ENCODE data around the gene INPP5A.
"Not testable (repeated sequence)": the region's sequence is repeated elsewhere in the genome, so short reads cannot be mapped to it uniquely, and the experiment has no call there.

The INPP5A gene

DNA sequence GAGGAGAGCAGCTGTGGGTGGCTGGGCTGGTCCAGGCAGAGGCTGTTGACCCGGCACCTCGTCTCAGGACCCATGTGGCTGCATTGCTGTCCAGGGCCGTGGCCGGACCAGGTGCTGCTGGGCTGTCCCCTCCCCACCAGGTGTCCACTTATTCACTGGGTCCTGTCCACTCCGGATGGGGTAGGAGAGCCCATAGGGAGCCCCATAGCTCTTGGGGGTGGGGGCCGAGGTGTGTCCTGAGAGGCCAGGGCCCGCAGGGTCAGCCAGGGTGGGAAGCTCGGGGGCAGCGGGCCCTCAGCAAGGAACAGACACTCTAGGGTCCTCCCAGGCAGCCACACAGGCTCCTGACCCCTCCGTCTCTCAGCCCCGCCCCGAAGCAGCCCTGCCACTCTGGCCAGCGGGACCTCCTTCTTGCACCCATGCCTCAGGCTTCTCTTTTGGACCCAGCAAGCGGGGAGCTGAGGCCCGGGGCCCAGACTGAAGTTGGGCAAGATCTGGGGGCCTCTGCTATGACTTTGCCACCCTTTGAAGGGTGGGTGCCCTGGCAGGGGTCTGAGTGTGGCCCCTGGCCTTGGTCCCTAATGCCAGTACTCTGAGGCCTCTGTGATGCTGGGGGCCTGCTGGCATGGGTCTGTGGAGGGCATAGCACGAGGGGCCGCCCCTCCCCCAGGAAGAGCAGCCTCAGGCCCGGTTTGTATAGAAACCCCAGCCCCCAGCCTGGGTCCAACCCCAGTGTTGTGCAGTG is 162.0 kb downstream of the INPP5A start:
- no peak for DNase-seq

DNA sequence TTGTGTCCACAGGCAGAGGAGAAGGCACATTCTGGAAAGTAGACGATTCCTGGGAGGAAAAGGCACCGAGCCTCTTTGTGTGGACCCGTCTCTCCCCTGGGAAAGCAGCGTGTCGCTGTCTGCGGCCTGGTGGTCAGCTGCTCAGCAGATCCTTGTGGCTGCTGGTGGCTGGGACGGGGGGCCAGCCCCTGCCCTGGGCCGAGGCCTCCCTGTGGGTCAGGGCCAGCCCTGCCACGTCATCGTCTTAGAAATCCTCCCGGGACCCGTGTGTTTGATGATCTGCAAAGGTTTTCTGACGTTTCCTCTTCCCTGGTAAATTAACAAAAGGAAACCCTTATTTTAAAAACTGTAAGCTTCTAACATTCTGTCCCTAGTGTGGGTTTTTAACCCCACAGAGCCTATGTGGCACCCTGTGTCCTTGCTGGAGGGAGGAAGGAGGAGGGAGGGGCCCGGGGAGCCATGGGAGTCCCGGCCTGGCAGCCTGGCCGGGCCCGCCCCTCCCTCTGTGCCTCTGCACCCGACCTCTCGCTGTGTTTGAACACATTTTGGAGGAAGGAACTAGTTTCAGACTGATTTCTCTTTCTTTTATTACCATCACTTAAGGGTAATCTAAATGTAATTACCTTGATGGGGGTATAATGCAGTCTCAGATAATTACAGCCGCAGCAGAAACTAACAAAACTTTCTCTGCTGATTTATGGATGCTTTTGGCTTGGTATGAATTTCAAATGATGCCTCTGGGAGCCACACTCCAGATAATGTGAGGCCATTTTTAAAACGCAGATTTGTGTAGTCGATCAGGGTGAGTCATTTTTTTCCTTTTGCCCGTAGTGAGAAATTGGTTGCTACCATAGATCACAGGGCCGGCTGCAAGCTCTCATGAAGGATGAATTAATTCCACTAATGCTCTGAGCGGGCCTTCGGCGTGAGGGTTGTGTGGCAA is 162.8 kb downstream of the INPP5A start:
- peak; percentile 18 for DNase-seq

DNA sequence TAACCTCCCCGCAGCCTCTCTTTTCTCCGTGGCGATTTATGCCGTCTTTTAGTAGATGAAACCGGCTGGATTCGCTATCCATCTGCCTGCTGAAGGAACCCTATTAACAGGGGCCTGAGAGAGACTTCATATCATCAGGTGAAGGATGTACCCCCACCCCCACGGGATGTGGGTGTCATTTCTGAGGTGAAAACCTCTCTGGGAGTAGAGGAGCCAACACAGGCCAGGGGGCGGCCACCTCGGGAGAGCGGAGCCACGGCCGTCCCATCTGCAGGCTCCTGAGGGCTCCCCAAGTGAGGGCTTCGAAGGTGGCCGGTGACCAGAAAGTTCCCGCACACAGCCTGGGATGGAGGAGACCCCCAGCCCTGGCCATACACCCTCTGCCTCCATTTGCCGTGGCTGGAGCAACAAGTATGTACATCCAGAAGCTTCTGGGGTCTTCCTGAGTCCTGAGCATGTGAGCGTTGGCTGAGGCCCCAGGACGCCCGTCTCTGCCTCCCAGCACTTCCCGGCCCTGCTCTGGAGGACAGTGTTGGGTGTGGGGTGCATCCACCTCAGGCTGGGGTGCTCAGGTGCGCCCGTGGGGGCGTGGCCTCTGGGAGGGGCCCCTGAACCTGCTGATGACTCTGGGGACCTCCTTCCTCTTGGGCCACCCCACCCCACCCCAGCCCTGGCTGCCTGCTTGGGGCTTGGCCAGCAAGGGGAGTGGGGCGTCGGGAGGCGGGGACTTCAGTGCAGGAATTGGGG is 163.7 kb downstream of the INPP5A start:
- DNase-seq: no peak

DNA sequence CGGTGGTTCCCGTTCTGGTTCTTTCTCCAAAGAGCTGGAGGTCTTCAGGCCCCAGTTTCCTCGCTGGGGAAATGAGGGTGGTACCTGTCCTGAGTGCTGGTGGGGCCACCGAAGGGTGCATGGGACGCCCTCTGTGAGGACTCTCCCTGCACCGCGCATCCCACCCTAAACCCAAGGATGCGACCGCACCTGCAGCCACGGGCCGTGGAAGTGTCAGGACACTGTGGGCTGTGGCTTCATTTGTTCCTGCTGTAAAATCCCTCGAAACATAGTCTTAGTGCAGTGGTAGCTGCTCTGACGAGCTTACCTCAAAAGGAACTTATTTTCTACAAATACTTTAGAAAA is 164.2 kb downstream of the INPP5A start:
- no peak for DNase-seq

DNA sequence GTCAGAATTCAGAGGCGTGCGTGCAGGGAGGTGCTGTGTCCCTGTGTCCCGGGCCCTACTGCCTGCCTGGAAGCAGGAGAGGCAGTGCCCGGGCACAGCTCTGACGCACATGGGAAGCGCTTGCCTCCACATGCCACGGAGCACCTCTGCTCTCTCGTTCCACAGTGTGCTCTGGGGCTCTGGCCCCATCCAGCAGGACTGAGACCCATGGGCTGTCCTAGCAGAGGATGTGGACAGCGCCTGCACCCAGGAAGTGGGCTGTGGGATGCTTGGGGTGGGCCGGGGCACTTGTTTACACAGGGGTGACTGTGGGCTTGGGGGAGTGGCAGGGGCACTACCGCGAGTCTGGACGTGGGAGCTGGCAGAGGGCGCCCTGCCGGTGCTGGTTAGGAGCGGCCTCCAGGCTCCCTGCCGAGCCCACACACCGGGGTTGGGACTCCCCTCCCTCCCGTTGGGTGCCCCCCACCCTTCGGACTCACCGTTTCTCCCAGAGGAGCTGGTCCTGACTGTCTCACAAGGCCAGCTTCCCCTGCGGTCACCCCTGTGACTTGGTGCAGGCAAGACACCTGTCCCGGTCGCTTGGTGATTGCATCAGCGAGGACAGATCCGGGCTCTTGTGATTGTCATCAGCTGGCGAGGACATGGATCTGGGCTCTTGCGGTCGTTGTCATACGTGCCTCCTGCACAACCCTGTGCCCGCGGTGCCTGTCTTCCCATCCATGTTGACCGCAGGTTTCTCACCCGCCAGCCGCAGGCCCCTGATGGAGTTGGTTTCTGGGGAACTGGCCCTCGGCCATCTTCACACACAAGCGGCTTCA is 165.2 kb downstream of the INPP5A start:
- no peak for DNase-seq

DNA sequence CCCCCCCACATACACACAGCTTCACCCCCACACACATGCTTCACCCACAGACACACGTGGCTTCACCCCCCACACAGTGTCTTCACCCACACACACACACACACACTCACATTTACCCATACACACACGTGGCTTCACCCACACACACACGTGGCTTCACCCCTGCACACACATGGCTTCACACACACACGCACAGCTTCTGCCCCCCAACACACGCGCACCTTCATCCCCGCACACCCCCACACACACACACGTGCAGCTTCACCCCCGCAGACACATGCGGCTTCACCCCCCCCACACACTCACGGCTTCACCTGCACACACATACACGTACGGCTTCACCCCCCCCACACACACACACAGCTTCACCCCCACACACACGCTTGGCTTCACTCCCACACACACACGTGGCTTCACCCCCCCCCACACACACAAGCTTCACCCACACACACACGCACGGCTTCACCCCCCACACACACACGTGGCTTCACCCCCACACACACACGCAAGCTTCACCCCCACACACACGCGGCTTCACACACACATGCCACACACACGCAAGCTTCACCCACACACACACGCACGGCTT is 165.9 kb downstream of the INPP5A start:
- DNase-seq: no peak

DNA sequence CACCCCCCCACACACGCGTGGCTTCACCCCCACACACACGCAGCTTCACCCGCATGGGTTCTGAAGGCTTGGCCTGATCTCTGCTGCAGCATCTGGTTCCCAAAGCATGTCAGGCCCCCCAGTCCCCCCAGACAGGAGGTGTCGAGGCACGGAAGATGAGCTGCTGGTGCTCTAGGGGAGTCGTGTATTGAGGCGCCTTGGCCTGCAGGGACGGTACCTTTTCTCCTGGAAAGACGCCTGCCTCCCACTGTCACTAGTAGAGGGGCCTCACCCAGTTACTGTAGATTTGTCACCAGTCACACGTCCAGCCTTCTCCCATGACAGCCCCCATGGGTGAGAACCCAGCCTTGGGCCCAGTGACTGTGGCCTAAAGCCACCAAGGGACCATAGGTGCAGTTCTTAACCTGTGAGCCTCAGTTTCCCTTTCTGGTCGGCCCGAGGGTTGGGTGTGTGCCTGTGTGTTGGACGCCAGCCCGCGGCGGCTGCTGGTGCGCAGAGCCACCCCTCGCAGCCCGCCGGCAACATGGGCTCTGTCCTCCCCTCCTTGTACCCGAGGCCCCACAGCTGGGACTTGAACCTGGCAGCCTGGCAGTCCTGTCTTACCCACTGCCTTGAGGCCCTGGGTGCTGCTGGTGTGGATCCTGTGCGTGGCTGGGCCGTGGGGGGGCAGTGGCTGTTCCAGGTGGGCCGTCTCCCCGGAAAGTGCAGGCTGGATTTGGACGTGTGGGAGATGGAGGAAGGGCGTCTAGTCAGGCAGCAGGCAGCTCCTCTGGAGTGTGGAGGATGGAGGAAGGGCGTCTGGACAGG is 166.6 kb downstream of the INPP5A start:
- no peak for DNase-seq

DNA sequence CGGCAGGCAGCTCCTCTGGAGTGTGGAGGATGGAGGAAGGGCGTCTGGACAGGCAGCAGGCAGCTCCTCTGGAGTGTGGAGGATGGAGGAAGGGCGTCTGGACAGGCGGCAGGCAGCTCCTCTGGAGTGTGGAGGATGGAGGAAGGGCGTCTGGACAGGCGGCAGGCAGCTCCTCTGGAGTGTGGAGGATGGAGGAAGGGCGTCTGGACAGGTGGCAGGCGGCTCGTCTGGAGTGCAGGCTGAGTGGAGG is 167.2 kb downstream of the INPP5A start:
- not testable (repeated sequence) for DNase-seq

DNA sequence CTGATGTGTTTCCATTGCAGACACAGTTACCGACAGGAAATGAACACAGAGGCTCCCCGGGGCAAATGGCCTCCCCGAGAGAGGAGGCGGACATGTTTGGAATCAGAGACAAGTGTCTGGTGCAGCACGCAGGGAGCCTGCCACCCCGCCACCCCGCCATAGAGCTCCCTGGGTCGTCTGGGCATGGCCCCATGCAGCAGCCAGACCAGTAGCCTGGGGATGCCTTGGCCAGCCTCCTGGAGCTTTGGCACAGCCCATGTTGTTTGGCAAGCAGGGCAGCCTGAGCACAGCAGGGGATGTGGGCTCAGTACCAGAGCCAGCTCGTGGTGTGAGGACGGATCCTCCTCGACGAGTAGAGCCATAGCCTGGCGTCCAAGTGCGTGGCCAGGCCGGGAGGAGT is 167.6 kb downstream of the INPP5A start:
- no peak for DNase-seq

DNA sequence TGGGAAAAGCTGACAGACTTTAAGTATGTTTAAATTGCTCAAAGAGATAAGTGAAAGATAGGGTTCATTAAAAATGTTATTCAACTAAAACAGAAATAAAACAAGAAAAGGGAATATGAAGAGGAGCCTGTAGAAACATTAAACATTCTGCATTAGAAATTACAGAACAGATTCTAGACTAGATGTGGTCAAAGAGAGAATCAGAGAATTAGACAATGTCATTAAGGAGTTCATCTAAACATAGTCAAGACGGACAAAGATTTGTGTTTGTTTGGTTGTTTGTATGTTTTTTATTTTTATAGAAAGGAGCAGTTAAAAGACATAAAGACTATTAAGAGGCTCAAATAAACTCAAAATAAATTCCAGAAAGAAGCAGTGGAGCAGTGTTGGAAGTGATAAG is 168.4 kb downstream of the INPP5A start:
- DNase-seq: no peak

DNA sequence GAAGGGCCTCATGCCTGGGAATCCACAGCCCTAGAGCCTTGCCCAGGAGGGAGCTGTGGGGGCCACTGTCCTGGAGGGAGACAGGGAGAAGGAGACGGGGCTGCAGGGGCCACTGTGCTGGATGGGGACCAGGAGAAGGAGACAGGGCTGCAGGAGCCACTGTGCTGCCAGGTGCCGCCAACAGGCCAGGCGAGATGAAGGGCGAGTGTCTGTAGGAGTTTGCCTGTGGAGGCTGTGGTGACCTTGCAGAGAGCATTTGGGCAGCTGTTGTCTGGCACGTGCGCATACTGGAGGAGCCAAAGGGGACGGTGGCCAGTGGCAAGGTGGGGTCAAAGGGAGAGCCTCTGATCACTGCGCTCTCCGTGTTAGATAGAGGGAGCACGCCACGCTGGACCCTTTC is 169.1 kb downstream of the INPP5A start:
- DNase-seq: no peak

DNA sequence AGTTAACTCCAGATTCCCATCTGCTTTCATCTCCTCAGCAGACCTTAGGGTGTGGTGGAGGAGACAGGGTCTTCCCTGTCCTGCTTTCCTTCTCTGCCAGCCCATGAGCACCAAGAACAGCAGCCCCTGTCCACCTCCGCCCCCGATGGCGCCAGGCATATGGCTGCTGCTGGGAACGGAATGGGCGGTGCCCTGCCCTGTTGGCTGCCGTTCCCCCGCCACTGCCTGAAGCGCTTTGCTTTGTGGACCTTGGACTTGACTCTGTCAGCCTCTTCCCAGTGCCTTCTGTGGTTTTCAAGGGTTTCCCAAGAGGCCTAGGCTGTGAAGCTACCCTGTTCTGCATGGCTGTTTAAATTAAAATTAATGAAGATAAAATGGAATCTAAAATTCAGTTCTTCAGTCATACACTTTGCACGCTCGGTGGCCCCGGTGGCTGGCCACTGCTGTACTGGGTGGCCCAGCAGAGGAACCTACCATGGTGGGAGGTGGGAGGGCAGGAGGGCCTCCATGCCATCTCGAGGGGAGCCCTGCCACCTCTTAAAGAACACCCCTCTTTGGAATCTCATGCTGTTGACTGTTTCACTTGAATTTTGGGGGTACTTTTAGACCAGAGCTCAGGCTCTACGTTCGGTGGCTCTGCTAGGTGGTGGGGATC is 169.7 kb downstream of the INPP5A start:
- no peak for DNase-seq

DNA sequence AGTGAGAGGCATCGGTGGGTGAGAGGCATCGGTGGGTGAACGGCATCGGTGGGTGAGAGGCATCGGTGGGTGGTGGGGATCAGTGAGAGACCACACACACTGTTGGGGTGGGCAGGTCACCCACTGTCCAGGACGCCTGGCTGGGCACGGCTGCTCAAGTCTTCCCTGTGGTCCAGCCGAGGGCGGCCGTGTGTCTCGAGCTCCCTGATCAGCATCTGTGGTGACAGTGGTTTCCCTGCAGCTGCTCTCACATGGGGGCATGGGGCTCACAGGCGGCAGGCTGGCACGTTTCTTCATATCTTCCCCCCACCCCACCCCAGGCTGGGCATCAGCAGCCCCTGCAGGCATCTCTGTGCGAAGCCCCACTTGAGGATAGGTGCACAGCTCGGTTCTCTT is 170.2 kb downstream of the INPP5A start:
- no peak for DNase-seq

DNA sequence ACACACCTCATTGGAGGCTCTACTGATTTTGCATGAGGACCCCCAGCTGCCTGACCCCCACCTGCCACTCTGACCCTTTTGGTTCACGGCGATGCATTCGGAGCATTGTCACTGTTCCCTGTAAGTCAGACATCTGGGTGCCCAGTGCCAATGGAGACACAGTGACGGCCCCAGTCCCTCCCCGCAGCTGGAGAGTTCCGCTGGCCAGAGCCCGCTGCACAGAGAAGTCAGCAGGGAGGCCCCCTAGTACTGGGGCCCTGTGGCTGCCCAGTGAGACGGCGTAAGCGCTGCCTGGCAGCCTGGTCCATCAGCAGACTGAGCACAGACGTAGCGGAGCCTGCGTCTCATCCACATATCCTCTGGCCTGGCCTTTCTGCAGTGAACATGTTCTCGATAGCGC is 170.9 kb downstream of the INPP5A start:
- no peak for DNase-seq

DNA sequence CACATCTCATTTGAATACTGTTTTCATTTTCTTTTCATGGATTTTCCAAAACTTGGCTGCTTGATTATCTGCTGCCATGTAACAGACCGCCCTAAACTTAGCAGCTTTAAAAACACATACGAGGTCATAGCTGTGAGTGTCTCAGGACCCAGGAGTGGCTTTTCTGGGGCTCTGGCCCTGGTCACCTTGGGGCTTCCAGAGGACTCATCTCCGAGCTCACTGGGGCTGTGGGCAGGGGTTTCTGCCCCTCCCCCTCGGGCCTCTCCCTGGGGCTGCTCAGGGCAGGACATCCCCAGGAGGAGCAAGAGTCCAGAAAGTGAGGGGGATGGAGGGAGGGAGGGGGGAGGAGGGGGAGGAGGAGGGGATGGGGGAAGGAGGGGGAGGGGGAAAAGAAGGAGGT is 171.3 kb downstream of the INPP5A start:
- no peak for DNase-seq

DNA sequence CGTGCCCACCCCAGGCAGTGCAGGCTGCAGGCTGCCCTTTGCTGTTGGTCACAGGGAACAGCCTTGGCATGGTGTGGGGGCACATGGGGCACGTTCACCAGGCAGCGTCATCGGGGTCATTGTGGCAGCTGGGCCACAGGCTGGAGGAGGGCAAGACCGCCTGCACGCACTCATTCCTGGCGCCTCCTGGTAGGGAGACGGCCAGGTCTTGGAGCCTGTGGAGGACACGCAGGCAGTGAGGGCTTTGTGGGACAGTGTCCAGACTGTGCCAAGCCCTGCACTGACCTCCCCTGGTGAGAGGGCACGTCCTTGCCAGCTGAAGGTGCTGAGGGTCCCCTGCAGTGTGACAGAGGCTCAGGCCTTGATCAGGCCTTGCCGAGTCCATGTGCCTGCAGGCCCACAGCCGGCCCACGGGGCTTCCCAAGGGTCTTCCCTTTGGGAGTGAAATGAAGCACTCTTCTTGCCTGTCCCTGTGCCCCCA is 171.9 kb downstream of the INPP5A start:
- DNase-seq: no peak

DNA sequence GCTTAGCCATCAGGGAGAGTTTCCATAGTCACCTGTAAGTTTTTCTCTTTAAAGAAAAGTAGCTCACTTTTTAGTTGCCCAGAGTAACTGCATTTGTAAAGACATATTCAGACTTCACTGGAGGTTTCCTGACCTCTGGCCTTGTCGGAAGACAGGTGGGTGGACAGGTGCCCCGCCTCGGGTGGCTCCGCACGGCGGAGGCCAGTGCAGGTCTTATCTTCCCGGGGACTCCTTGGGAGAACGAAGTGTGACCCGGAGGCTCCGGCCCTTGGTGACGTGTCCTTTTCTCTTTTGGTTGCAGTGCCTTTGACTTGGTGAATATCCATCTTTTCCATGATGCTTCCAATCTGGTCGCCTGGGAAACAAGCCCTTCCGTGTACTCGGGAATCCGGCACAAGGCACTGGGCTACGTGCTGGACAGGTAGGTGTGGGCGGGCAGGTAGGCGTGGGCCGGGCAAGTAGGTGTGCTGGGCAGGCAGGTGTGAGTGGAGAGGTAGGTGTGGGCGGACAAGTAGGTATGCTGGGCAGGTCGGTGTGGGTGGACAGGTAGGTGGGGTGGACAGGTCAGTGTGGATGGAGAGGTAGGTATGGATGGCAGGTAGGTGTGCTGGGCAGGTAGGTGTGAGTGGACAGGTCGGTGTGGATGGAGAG is 172.6 kb downstream of the INPP5A start:
- no peak for DNase-seq

DNA sequence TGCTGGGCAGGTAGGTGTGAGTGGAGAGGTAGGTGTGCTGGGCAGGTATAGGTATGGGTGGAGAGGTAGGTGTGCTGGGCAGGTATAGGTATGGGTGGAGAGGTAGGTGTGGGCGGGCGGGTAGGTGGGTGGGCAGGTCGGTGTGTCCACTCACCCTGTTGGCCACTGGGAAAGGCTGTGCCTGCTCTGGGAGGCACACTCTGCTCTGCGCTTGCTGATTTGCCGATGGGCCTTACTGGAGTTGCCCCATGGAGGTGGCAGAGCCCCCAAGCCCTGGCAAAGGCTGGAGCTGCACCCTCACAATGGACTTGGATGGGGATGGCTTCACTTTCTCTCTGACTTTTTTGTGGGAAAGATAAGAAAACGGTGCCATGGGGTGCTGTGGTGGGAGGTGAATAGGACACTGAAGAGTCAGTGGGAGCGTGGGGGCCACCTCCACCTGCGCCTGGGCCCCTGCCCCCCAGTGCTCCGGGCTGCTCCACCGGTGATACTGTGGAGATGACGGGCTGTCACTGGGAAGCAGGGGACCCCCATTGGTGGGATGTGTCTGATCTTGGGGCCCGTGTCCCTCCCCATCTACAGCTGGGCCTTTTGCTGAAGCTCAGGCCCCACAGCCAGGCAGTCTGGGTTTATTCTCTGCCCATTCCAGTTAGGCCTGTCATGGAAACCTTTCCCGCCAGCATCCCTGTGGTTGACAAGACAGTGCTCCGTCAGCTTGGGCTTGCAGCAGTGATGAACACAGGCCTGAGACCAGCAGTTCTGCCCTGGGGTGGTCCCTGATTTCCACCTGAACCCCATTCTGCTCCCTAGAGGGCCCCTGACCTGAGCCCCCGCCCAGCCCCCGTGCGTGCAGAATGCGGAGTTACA is 173.4 kb downstream of the INPP5A start:
- no peak for DNase-seq

DNA sequence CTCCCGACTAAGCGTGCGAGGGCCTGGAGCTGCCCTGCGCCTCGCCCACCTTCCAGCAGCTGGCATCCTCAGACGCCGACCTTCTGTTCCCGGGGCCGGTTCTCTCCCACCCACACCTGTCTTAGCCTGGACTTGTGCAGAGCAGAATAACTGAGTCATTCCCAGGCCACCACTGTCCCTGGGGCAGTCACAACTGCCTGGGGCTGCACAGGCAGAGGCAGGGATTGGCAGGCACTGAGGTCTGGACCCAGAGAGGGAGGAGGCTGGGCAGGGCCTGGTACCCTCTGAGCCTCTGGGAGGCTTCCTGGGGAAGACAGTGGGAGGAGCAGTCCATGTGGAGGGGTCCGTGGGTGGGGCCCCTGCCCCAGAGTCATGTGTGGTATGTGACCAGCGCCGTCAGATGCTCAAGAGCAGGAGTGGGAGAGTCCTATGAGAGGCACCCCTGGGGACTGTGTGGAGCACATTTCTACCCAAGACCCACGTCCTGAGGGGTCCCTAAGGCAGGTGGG is 174.1 kb downstream of the INPP5A start:
- no peak for DNase-seq
